ENCODE data around the gene FOXA3. TPM values are rescaled to one million over a fixed set of nuclear protein-coding genes. Genes with fewer than 3 reads are reported as not detected.
"Not testable (repeated sequence)": the region's sequence is repeated elsewhere in the genome, so short reads cannot be mapped to it uniquely, and the experiment has no call there.

FOXA3 gene
- polyA plus RNA-seq, 1 donor (not counting 4 experiments of a cell fraction or from before 2014, with no cell fraction given) = not detected

GRCh38 chr19:45865269-45865948 lies 1.3 kb downstream of the FOXA3 start:
- Histone ChIP-seq H3K9ac (ENCODE audit: control insufficient read depth, extremely low read depth, insufficient read depth, low read length) (no peak overlapping the region), H3K9me1 (ENCODE audit: control insufficient read depth, extremely low read depth, insufficient read depth, low read length) (no peaks in the 10 kb centered on the region), H3K9me3 (ENCODE audit: control insufficient read depth, low read depth, low read length) (no peaks in the 10 kb centered on the region), H3K27me3 (ENCODE audit: control insufficient read depth, extremely low read depth, insufficient read depth, low read length) (peaks cover 37% of the 10 kb centered on the region), H3K36me3 (ENCODE audit: control insufficient read depth in 2 of 2, extremely low read depth in 1 of 2, insufficient read depth in 2 of 2, low read length in 2 of 2) (no peaks in the 10 kb centered on the region), H3K4me3 (ENCODE audit: control insufficient read depth in 2 of 3, extremely low read depth in 1 of 3, insufficient read depth in 2 of 3, low read depth in 1 of 3, low read length in 3 of 3) (no peak overlapping the region), H3K4me1 (ENCODE audit: control insufficient read depth, extremely low read depth, insufficient read depth, low read length) (peaks cover 10% of the 10 kb centered on the region), H3K79me2 (ENCODE audit: control insufficient read depth, insufficient read depth, low read length) (peaks cover 21% of the 10 kb centered on the region), H3K4me2 (ENCODE audit: control insufficient read depth, extremely low read depth, insufficient read depth, low read depth, low read length) (no peak overlapping the region), H2AFZ (ENCODE audit: control insufficient read depth, low read length) (no peak overlapping the region), H4K20me1 (ENCODE audit: control insufficient read depth, extremely low read depth, insufficient read depth, low read length) (no peaks in the 10 kb centered on the region), H3K27ac (ENCODE audit: control insufficient read depth, insufficient read depth, low read length) (no peak overlapping the region)
- dilution Hi-C loops (cut with MboI; ENCODE audit: extremely low pct_ligation_motif_present, low sequenced_read_pairs) = no loop called here
- TF ChIP-seq EZH2 (IDR thresholded peaks at IDR 0.05; ENCODE audit: low read length) (no peak), CTCF (optimal IDR thresholded peaks at IDR 0.05 in 1 of 3, IDR thresholded peaks at IDR 0.05 in 1 of 3, conservative IDR thresholded peaks at IDR 0.05 in 1 of 3; ENCODE audit: extremely low read depth in 1 of 3, insufficient read depth in 2 of 3, low read length in 3 of 3) (no peak)
- DNase-seq (ENCODE audit: low read depth, low spot score) (no peak), FAIRE-seq (no peak)

GRCh38 chr19:45866400-45867176 lies 2.5 kb downstream of the FOXA3 start:
- H3K27ac ChIP-seq (ENCODE audit: control insufficient read depth, insufficient read depth, low read length) = no peak overlapping the region
- H3K27me3 ChIP-seq (ENCODE audit: control insufficient read depth, extremely low read depth, insufficient read depth, low read length) = peaks cover 37% of the 10 kb centered on the region
- FAIRE-seq = no peak
- H3K9me3 ChIP-seq (ENCODE audit: control insufficient read depth, low read depth, low read length) = no peaks in the 10 kb centered on the region
- H4K20me1 ChIP-seq (ENCODE audit: control insufficient read depth, extremely low read depth, insufficient read depth, low read length) = no peaks in the 10 kb centered on the region
- dilution Hi-C loops (cut with MboI; ENCODE audit: extremely low pct_ligation_motif_present, low sequenced_read_pairs) = no loop called here
- H3K4me3 ChIP-seq (ENCODE audit: control insufficient read depth in 2 of 3, extremely low read depth in 1 of 3, insufficient read depth in 2 of 3, low read depth in 1 of 3, low read length in 3 of 3) = no peak overlapping the region
- peaks cover 13% of the 10 kb centered on the region for H3K79me2 ChIP-seq (ENCODE audit: control insufficient read depth, insufficient read depth, low read length)
- no peak overlapping the region for H3K9ac ChIP-seq (ENCODE audit: control insufficient read depth, extremely low read depth, insufficient read depth, low read length)
- no peak overlapping the region for H3K4me2 ChIP-seq (ENCODE audit: control insufficient read depth, extremely low read depth, insufficient read depth, low read depth, low read length)
- no peak for DNase-seq (ENCODE audit: low read depth, low spot score)
- H3K9me1 ChIP-seq (ENCODE audit: control insufficient read depth, extremely low read depth, insufficient read depth, low read length) = no peaks in the 10 kb centered on the region
- H3K4me1 ChIP-seq (ENCODE audit: control insufficient read depth, extremely low read depth, insufficient read depth, low read length) = peaks cover 10% of the 10 kb centered on the region
- H2AFZ ChIP-seq (ENCODE audit: control insufficient read depth, low read length) = no peak overlapping the region
- no peaks in the 10 kb centered on the region for H3K36me3 ChIP-seq (ENCODE audit: control insufficient read depth in 2 of 2, extremely low read depth in 1 of 2, insufficient read depth in 2 of 2, low read length in 2 of 2)
- TF ChIP-seq EZH2 (IDR thresholded peaks at IDR 0.05; ENCODE audit: low read length) = no peak
- TF ChIP-seq CTCF (optimal IDR thresholded peaks at IDR 0.05 in 1 of 3, IDR thresholded peaks at IDR 0.05 in 1 of 3, conservative IDR thresholded peaks at IDR 0.05 in 1 of 3; ENCODE audit: extremely low read depth in 1 of 3, insufficient read depth in 2 of 3, low read length in 3 of 3) = no peak

- H3K9me1 ChIP-seq (ENCODE audit: control insufficient read depth, extremely low read depth, insufficient read depth, low read length); FAIRE-seq; dilution Hi-C loops (cut with MboI; ENCODE audit: extremely low pct_ligation_motif_present, low sequenced_read_pairs): not testable (repeated sequence)
Observed at GRCh38 chr19:45867241-45867640, 3.1 kb downstream of the FOXA3 start.

More at GRCh38 chr19:45867241-45867640, 3.1 kb downstream of the FOXA3 start:
- not testable (repeated sequence) for H3K4me2 ChIP-seq (ENCODE audit: control insufficient read depth, extremely low read depth, insufficient read depth, low read depth, low read length); H2AFZ ChIP-seq (ENCODE audit: control insufficient read depth, low read length); H3K4me3 ChIP-seq (ENCODE audit: control insufficient read depth in 2 of 3, extremely low read depth in 1 of 3, insufficient read depth in 2 of 3, low read depth in 1 of 3, low read length in 3 of 3); H3K27ac ChIP-seq (ENCODE audit: control insufficient read depth, insufficient read depth, low read length); H4K20me1 ChIP-seq (ENCODE audit: control insufficient read depth, extremely low read depth, insufficient read depth, low read length); H3K36me3 ChIP-seq (ENCODE audit: control insufficient read depth in 2 of 2, extremely low read depth in 1 of 2, insufficient read depth in 2 of 2, low read length in 2 of 2); DNase-seq (ENCODE audit: low read depth, low spot score); H3K9me3 ChIP-seq (ENCODE audit: control insufficient read depth, low read depth, low read length); H3K4me1 ChIP-seq (ENCODE audit: control insufficient read depth, extremely low read depth, insufficient read depth, low read length); H3K9ac ChIP-seq (ENCODE audit: control insufficient read depth, extremely low read depth, insufficient read depth, low read length); H3K79me2 ChIP-seq (ENCODE audit: control insufficient read depth, insufficient read depth, low read length)
- peaks cover 37% of the 10 kb centered on the region for H3K27me3 ChIP-seq (ENCODE audit: control insufficient read depth, extremely low read depth, insufficient read depth, low read length)

All from keratinocyte (primary cell).